Stimulated activated naive B cell treated with anti-CD40 and anti-IgM and Interleukin-4, amounts not matched to agents 10 μg/mL and 1 μg/mL and 100 μg/mL, for 72 hours (primary cell): ENCODE data around the gene AKT2.

Experiments
- ATAC-seq, 2 donors: fragments of 150-1000 bp; cut with Tn5 transposase; replicated peaks; 2 replicates each; pipeline ENCODE4 v1.10.0; 2021; ENCODE audit warnings: moderate library complexity in 1 of 2
- DNase-seq: peaks from one replicate; pipeline ENCODE4 v3.0.0; 2021
- H3K27ac Mint-ChIP-seq: one replicate; pipeline ENCODE4 v1.8.0; 2022; ENCODE audit warnings: mild to moderate bottlenecking, mixed read lengths
- H3K27me3 Mint-ChIP-seq, 2 donors: one replicate each; pipeline ENCODE4 v1.8.0; 2022; ENCODE audit warnings: mixed read lengths in 2 of 2
- H3K36me3 Mint-ChIP-seq, 2 donors: one replicate each; pipeline ENCODE4 v1.8.0; 2022; ENCODE audit warnings: mixed read lengths in 2 of 2, mild to moderate bottlenecking in 1 of 2
- H3K4me1 Mint-ChIP-seq, 2 donors: one replicate each; pipeline ENCODE4 v1.8.0; 2022; ENCODE audit warnings: mixed read lengths in 2 of 2, mild to moderate bottlenecking in 1 of 2
- H3K4me3 Mint-ChIP-seq, 2 donors: one replicate each; pipeline ENCODE4 v1.8.0; 2022; ENCODE audit warnings: mild to moderate bottlenecking in 2 of 2, mixed read lengths in 2 of 2, moderate library complexity in 1 of 2
- H3K9me3 Mint-ChIP-seq, 2 donors: one replicate each; pipeline ENCODE4 v1.8.0; 2022; ENCODE audit warnings: mixed read lengths in 2 of 2, mild to moderate bottlenecking in 1 of 2

AKT2 gene

GRCh38 chr19:40283414-40284250 lies 1.5 kb downstream of the AKT2 start:
- Mint-ChIP-seq H3K4me1 (peaks cover 55 to 75% of the 10 kb centered on the region in 2 donors), H3K27me3 (no peaks in the 10 kb centered on the region), H3K27ac (peak overlapping the region; percentile 96), H3K9me3 (no peaks in the 10 kb centered on the region), H3K4me3 (peak overlapping the region; percentile 87 to 88), H3K36me3 (peaks cover 0 to 19% of the 10 kb centered on the region in 2 donors)
- ATAC-seq (no peak), DNase-seq (no peak)

- peaks cover 0 to 20% of the 10 kb centered on the region in 2 donors for H3K36me3 Mint-ChIP-seq
- DNase-seq = no peak
- H3K27me3 Mint-ChIP-seq = no peaks in the 10 kb centered on the region
- H3K4me3 Mint-ChIP-seq = peak overlapping the region in 1 of 2 donors; percentile 87
- no peaks in the 10 kb centered on the region for H3K9me3 Mint-ChIP-seq
- H3K27ac Mint-ChIP-seq = peak overlapping the region; percentile 96
- ATAC-seq = no peak
- H3K4me1 Mint-ChIP-seq = peaks cover 61 to 82% of the 10 kb centered on the region in 2 donors
Measured at GRCh38 chr19:40282920-40283319, 2.2 kb downstream of the AKT2 start.

DNA sequence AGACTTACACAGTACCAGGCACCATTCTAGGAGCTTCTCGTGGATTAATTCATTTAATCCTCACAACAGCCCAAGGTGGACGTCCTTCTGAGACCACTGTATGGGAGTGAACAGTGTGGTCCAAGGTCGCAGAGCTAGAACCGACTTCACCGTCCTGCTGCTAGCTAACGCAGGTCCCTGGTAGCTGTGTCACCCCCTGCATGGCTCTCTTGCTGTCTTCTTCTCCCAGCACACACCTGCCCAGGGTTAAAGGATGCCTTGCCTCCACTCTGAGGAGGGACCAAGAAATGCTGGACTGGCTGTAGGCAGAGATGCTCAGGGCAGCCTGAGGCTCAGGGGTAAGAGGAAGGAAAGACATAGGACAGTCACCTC lies 3.0 kb downstream of the AKT2 start:
- H3K4me1 Mint-ChIP-seq = peaks cover 68 to 89% of the 10 kb centered on the region in 2 donors
- H3K4me3 Mint-ChIP-seq = no peak overlapping the region

GRCh38 chr19:40281381-40282208 lies 3.5 kb downstream of the AKT2 start:
- Mint-ChIP-seq H3K4me1 (peaks cover 65 to 91% of the 10 kb centered on the region in 2 donors), H3K27ac (peak overlapping the region; percentile 62), H3K9me3 (no peaks in the 10 kb centered on the region), H3K36me3 (peaks cover 4 to 26% of the 10 kb centered on the region in 2 donors), H3K27me3 (no peaks in the 10 kb centered on the region), H3K4me3 (no peak overlapping the region)
- DNase-seq (no peak), ATAC-seq (no peak)

More for the DNA sequence above, 3.0 kb downstream of the AKT2 start:
- H3K36me3 Mint-ChIP-seq = peaks cover 4 to 26% of the 10 kb centered on the region in 2 donors
- peak overlapping the region; percentile 96 for H3K27ac Mint-ChIP-seq
- H3K27me3 Mint-ChIP-seq = no peaks in the 10 kb centered on the region
- no peaks in the 10 kb centered on the region for H3K9me3 Mint-ChIP-seq
- no peak for DNase-seq
- no peak for ATAC-seq

DNA sequence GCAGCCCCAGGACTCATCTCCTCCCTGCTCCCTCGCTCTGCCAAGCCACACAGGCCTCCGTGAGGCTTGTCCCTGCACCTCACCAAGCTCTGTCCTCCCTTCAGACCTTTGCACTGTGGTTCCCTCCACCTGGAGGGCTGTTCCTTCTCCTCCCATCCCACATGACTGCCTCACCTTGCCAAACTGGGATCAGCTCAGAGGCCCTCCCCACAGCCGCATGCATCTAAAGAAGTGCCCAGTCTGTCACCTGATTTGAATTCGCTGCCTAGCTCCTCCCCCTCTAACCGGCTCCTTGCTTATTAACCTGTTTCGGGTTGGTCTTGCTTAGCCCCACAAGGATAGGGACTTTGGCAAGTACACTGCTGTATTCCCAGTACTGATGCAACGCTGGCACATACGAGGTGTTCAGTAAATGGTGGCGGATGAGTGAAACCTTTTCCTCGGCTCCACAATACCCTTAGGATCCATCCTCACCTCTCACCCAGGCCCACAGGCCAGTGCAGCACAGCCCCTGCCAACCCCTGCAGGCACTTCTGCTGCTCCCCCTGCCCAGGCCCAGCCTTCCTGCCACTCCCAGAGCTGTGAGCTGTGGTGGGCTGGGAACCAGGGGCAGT lies 4.4 kb downstream of the AKT2 start:
- peak overlapping the region; percentile 95 for H3K27ac Mint-ChIP-seq
- no peaks in the 10 kb centered on the region for H3K9me3 Mint-ChIP-seq
- ATAC-seq (no peak), DNase-seq (no peak)
- H3K27me3 Mint-ChIP-seq = no peaks in the 10 kb centered on the region
- peaks cover 65 to 90% of the 10 kb centered on the region in 2 donors for H3K4me1 Mint-ChIP-seq
- peaks cover 4 to 30% of the 10 kb centered on the region in 2 donors for H3K36me3 Mint-ChIP-seq
- H3K4me3 Mint-ChIP-seq = peak overlapping the region; percentile 55 to 68

DNA sequence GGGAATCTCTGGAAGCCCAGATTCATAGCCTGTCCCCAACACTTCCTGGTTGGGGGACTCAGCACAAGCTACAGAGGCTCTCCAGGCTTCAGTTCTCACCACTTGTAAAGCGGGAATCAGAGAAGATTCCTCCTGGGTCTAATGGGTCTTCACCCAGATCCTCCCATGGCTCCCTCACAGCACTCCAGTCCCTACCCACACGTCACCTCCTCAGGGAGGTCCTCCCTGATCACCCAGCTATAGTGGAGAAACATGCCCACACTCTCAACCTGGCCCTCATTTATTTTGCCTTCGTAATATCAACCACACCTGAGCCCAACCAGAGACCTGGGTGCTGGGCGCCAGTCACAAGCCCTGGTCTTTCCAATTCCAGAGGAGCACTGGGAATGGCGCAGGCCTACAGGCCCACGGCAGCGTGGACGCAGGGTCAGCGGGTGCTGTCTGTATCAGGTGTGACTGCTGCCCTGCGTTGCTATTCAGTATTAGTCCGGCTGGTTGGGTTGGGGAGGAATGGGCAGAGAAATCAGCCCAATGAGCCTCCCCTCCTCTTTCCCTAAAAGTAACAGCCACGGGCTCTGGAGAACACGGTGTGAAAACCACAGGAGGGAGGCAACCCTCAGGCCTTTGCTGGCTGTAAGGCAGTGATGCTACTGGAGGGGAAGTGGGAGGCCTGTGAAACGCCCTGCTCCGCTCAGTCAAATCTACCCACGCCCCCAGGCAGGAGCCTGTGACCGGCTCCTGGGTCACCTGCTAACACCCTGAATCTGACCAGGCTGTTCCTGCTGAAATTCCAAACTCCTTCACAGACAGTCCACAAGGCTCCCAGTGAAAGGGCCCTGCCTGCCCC lies 5.2 kb downstream of the AKT2 start:
- DNase-seq = peak; percentile 28
- peaks cover 67 to 92% of the 10 kb centered on the region in 2 donors for H3K4me1 Mint-ChIP-seq
- peak overlapping the region; percentile 55 to 68 for H3K4me3 Mint-ChIP-seq
- peak; percentile 44 to 53 for ATAC-seq
- H3K9me3 Mint-ChIP-seq = no peaks in the 10 kb centered on the region
- no peaks in the 10 kb centered on the region for H3K27me3 Mint-ChIP-seq
- peaks cover 4 to 30% of the 10 kb centered on the region in 2 donors for H3K36me3 Mint-ChIP-seq
- peak overlapping the region; percentile 95 for H3K27ac Mint-ChIP-seq

GRCh38 chr19:40279120-40279551 lies 6.0 kb downstream of the AKT2 start:
- Mint-ChIP-seq H3K27ac (peak overlapping the region; percentile 95), H3K4me1 (peaks cover 72 to 95% of the 10 kb centered on the region in 2 donors), H3K27me3 (no peaks in the 10 kb centered on the region), H3K4me3 (peak overlapping the region; percentile 25 to 55), H3K36me3 (peaks cover 4 to 25% of the 10 kb centered on the region in 2 donors), H3K9me3 (no peaks in the 10 kb centered on the region)
- ATAC-seq (no peak), DNase-seq (no peak)

GRCh38 chr19:40278361-40279035 lies 6.6 kb downstream of the AKT2 start:
- Mint-ChIP-seq H3K4me3 (peak overlapping the region; percentile 39 to 53), H3K4me1 (peaks cover 73 to 95% of the 10 kb centered on the region in 2 donors), H3K27me3 (no peaks in the 10 kb centered on the region), H3K27ac (peak overlapping the region; percentile 74), H3K36me3 (peaks cover 4 to 31% of the 10 kb centered on the region in 2 donors), H3K9me3 (no peaks in the 10 kb centered on the region)
- DNase-seq = no peak
- ATAC-seq = no peak

DNA sequence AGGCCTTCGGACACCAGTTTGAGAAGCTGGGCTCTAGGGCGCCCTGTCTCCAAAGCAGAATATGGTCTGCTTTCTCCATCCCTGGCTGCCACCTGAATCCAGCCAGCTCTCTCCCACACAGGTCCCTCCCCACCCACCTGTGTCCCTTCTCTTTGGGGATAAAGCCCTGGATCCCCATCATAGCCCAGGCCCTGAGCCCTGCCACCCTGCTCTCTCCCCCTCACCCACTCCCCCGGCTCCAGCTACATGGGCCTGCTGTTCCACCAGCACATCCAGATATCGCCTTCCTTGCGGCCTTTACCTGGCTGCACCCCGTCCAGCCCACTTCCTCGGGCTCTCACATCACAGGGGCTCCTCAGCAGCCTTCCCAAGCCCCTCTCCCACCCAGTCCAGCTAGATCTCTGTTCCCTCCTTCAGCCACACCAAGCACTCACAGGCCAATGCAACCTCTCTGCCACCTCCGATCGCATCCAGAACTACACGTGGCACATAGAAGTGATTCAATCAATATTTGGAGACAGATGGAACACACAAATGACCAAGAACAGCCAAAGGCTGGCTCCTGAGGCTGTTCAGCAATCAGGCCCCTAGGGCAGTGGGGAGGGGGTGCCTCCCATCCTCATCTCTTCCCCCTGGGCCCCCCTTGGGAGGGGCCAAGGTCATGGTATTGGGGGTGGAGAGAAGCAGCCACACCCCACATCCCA lies 7.6 kb downstream of the AKT2 start:
- Mint-ChIP-seq H3K4me1 (peaks cover 64 to 90% of the 10 kb centered on the region in 2 donors), H3K27me3 (no peaks in the 10 kb centered on the region), H3K4me3 (no peak overlapping the region), H3K9me3 (no peaks in the 10 kb centered on the region), H3K27ac (peak overlapping the region; percentile 37), H3K36me3 (peaks cover 4 to 27% of the 10 kb centered on the region in 2 donors)
- DNase-seq = no peak
- ATAC-seq = no peak

- H3K9me3 Mint-ChIP-seq = no peaks in the 10 kb centered on the region
- ATAC-seq (peak; percentile 84 to 85), DNase-seq (peak; percentile 33)
- H3K4me1 Mint-ChIP-seq = peaks cover 48 to 78% of the 10 kb centered on the region in 2 donors
- H3K27ac Mint-ChIP-seq = peak overlapping the region; percentile 81
- H3K4me3 Mint-ChIP-seq = peak overlapping the region; percentile 74 to 76
- no peaks in the 10 kb centered on the region for H3K27me3 Mint-ChIP-seq
- H3K36me3 Mint-ChIP-seq = peaks cover 11 to 28% of the 10 kb centered on the region in 2 donors
Measured at GRCh38 chr19:40274585-40275544, 10.3 kb downstream of the AKT2 start.

GRCh38 chr19:40273469-40274360 lies 11.4 kb downstream of the AKT2 start:
- DNase-seq (no peak), ATAC-seq (no peak)

More at GRCh38 chr19:40273469-40274360, 11.4 kb downstream of the AKT2 start:
- peak overlapping the region; percentile 59 for H3K27ac Mint-ChIP-seq
- peak overlapping the region; percentile 74 to 76 for H3K4me3 Mint-ChIP-seq
- peaks cover 11 to 35% of the 10 kb centered on the region in 2 donors for H3K36me3 Mint-ChIP-seq
- H3K4me1 Mint-ChIP-seq = peaks cover 50 to 76% of the 10 kb centered on the region in 2 donors
- no peaks in the 10 kb centered on the region for H3K27me3 Mint-ChIP-seq
- no peaks in the 10 kb centered on the region for H3K9me3 Mint-ChIP-seq
